GM12892 (cell line): ENCODE results near the gene PNKD.

ENCODE experiments used
- DNase-seq: peaks from one replicate; pipeline ENCODE4 v3.0.0; 2011; ENCODE audit not compliant: insufficient read length
- FAIRE-seq: peaks from 2 replicates; lab custom pipeline; 2011; peaks lifted over from hg19 to GRCh38; lab: Jason Lieb, UNC
- POLR2A ChIP-seq: IDR thresholded peaks from 2 replicates; pipeline ENCODE4 v1.6.1; 2011; ENCODE audit warnings: low read depth, low read length, control low read depth
- POLR2AphosphoS5 ChIP-seq: IDR thresholded peaks from 2 replicates; pipeline ENCODE4 v1.6.1; 2011; ENCODE audit warnings: low read depth, low read length, control low read depth
- TAF1 ChIP-seq: IDR thresholded peaks from 2 replicates; pipeline ENCODE4 v1.6.1; 2011; ENCODE audit warnings: low read depth, mild to moderate bottlenecking, control low read depth, low read length, borderline replicate concordance

The PNKD gene

GRCh38 chr2:218344090-218344754 lies 73.9 kb downstream of the PNKD start:
- FAIRE-seq = no peak
- TF ChIP-seq POLR2AphosphoS5 (no peak), TAF1 (no peak), POLR2A (no peak)
- DNase-seq = no peak

- FAIRE-seq = no peak
- no peak for TF ChIP-seq TAF1
- no peak for TF ChIP-seq POLR2A
- no peak for TF ChIP-seq POLR2AphosphoS5
- no peak for DNase-seq
These were observed 74.6 kb downstream of the PNKD start for GRCh38 chr2:218344755-218345417.

- TF ChIP-seq POLR2AphosphoS5 (no peak), TAF1 (no peak), POLR2A (no peak)
- no peak for DNase-seq
- no peak for FAIRE-seq
These were observed 75.3 kb downstream of the PNKD start for GRCh38 chr2:218345491-218346236.

GRCh38 chr2:218347172-218347571 lies 76.9 kb downstream of the PNKD start:
- TF ChIP-seq POLR2A (no peak), POLR2AphosphoS5 (no peak), TAF1 (no peak)
- no peak for DNase-seq
- no peak for FAIRE-seq

- no peak for TF ChIP-seq POLR2A
- no peak for TF ChIP-seq POLR2AphosphoS5
- no peak for TF ChIP-seq TAF1
- DNase-seq = no peak
- no peak for FAIRE-seq
These were observed 83.7 kb downstream of the PNKD start for GRCh38 chr2:218354045-218354444.

GRCh38 chr2:218354850-218355443 lies 84.6 kb downstream of the PNKD start:
- DNase-seq = no peak
- TF ChIP-seq POLR2A (no peak), TAF1 (no peak), POLR2AphosphoS5 (no peak)
- no peak for FAIRE-seq

GRCh38 chr2:218357236-218358177 lies 87.2 kb downstream of the PNKD start:
- DNase-seq (no peak), FAIRE-seq (no peak)
- TF ChIP-seq POLR2A (no peak), TAF1 (no peak)

GRCh38 chr2:218360453-218360852 lies 90.1 kb downstream of the PNKD start:
- FAIRE-seq (no peak), DNase-seq (no peak)

GRCh38 chr2:218362606-218363005 lies 92.3 kb downstream of the PNKD start:
- FAIRE-seq (no peak), DNase-seq (no peak)
- TF ChIP-seq TAF1 (no peak), POLR2A (no peak), POLR2AphosphoS5 (no peak)

More at GRCh38 chr2:218360453-218360852, 90.1 kb downstream of the PNKD start:
- no peak for TF ChIP-seq POLR2AphosphoS5
- TF ChIP-seq TAF1 = no peak
- no peak for TF ChIP-seq POLR2A

GRCh38 chr2:218363736-218364135 lies 93.4 kb downstream of the PNKD start:
- no peak for FAIRE-seq
- no peak for DNase-seq
- TF ChIP-seq POLR2A (no peak), TAF1 (no peak), POLR2AphosphoS5 (no peak)
